GM21825 (cell line): ENCODE measurements around the gene PHOX2B.

ENCODE experiments used
- ATAC-seq: cut with Tn5 transposase; IDR thresholded peaks from one replicate; pipeline ENCODE4 v1.9.1; 2021; ENCODE audit warnings: mild to moderate bottlenecking, moderate library complexity; ENCODE audit not compliant: unreplicated experiment

Gene PHOX2B

DNA sequence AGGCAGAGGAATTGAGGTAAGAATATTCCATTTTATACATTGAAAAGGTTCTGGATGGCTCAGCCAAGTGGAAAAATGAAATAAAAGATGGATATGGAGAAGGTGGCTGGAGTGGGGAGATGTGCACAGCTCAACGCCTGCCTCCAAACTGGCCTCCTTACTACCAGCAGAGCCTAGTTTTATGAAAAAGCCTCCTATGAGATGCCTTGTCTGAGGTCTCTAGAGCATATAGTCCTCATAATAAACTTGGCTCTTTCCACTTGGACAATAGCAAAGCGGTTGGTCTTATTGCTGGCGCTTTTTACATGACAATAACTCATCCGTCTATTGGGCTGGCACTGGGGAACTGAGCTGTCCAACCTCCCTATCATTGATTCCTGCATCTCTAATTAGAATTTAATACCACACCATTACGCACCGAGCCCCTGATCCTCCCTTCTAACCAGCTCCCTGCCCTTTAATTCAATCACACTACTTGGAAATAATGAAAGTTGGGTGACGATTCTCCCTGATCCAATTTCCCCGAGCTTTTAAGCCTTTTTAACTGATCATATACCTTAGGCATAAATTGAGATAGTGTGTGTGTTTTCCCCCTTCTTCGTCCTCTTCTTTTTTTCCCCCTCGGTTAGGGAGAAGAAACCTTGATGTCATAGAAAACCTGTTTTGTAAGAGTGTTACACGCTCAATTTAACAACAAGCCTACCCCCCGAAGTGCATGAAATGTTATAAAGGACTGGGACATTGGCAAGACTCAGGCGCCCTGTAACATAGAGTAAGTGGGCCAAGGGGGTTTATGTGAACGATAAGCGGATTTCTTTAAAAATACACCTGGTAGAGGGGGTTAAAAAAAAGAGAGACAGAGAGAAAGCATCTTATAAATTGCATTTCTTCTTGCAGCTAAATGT is at the start of gene PHOX2B:
TSS of gene PHOX2B (minus strand) at position 155 of the 905 bp plus-strand sequence. CDS start at position 40, 115 bp downstream.
- no peak for ATAC-seq

DNA sequence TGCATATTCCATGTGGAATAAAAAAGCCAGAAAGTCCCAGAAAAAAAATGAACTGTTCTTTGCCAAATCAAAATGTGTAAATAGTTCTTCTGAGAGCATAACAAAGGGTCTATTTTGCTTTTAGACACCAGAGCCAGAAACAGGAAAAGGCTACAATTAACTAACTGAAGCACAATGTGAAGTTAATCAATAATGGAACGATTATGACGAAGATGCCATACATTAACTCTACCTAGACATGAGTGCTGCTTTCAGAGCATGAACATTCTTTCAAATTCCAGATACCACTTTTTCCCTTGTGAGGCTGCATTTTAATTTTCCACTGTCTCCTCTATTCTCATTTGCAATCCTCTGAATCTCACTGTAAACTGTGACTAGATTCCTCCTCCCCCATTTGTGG is 48.7 kb upstream of the PHOX2B start:
- no peak for ATAC-seq

DNA sequence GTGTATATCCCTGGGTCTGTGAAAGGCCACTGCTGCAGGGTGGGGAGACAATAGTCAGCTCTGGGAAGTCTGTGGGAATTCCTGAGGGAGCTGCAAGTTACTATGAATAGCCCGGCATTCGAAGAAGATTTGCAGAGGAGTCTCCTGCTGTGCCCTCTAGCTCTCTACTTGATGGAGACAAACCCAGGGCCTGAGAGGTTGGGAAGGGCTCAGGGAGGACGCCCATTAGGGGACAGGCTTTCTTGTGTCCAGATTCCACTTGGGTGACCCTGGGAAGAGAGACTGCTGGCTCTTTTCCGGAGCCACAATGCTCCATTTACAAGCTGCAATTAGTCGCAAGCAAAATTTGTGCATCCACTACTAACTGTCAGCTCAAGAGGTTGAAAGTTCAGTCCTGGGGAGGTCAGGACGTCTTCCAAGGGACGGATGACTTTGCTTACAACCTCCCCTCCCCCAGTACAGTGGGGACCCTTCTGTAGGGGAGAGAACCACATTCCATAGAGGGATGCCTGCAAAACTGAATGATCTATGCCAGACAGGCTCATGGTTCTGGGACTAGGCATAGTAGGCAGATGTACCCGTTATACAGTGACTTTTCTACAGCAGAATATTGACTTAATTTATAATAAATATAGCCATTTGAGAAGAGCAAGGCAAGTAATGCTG is 48.2 kb upstream of the PHOX2B start:
- ATAC-seq: no peak

DNA sequence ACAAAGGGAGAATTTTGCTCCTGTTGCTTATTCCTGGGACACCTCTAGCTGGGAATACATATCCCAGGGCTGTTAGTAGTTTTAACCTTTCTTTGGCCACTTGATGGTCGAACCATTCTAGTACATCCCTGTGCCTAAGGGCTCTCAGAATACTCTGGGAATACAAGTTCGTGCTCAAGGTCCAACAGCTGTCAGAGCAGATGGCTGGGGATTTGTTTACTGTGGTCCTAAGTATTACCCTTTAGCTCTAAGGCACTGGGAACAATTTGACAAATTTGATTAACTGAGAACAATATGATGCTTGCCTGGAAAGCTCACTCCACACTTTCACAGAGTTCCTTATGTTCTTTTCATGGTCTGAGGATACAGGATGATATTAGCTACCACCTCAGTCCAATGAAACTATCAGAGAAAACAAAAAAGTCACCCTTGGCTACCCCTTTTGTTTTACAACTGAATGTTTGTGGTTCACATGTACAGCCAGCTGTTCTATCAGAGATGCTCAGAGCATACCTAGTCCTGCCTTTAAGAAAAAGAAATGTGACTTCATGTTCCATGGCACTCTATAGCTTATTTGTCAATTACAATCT is 47.4 kb upstream of the PHOX2B start:
- ATAC-seq: no peak

DNA sequence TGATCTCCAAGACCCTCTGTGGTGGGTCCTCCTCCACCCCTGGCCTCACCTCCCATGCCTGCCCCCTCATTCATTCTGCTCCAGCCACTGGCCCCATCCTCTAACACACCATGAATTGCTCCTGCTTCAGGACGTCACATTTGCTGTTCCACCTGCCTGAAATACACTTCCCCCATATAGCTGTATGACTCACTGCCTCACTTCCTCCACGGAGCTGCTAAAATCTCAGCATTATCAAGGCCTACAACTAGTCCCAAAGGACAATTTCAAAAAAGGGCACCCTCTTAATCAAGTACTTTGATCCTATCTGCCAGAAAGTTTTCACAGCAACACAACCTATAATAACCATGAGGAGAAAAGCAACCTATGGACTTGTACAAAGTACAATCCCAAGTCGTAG is 43.6 kb upstream of the PHOX2B start:
- no peak for ATAC-seq

DNA sequence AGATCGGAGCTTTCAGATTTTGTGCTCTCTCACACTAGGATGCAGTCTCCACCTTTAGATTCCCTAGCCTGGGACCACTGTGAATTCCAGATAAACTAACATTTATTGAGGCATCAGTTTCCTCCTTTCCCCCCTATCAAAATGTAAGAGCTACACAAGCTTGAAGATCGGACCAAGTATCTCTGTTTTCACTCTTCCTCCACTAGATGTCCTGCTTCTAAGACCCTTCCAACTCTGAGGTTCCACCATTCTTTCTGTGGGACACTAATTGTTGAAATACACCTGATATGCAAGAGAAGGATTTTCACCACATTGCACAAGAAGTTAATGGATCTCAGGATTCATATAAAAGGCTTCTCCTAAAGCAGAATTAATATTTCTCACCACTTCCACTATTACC is 43.0 kb upstream of the PHOX2B start:
- ATAC-seq: no peak

DNA sequence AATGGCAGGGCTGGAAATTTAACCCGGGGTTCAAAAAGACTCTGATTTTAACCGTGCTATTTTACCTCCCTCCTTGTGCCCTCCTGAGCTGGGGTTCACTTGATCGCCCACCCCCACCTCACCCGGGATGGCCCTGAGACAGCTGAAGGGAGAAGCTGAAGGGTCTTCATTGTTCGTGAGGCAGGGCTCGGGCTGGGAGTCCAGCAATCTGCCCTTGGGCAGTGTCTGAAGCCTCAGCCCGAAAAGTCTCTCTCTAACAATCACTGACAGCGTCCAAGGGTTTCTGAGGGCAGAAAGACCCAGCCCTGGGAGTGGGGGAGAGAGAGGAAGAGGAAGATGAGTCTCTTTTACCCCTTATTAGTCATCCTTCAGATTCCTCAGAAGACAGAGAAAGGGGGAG is 39.4 kb upstream of the PHOX2B start:
- ATAC-seq: no peak

DNA sequence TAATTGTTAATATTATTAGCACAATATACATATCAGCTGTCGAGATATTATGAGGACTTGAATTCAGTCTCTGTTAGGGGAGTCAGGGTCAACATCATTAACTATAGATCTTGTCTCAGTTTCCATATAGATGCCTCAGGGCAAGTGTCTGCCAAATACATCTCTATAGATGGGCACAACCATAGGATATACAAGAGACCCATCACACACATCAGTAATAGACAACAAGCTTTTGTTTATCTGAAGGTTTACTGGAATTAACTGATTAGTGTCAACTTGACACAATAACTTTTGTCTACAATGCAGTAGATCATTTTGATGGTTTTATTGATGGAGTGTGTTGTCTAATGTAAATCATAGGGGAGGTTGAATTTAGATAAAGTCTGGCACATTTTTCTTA is 37.1 kb upstream of the PHOX2B start:
- no peak for ATAC-seq

DNA sequence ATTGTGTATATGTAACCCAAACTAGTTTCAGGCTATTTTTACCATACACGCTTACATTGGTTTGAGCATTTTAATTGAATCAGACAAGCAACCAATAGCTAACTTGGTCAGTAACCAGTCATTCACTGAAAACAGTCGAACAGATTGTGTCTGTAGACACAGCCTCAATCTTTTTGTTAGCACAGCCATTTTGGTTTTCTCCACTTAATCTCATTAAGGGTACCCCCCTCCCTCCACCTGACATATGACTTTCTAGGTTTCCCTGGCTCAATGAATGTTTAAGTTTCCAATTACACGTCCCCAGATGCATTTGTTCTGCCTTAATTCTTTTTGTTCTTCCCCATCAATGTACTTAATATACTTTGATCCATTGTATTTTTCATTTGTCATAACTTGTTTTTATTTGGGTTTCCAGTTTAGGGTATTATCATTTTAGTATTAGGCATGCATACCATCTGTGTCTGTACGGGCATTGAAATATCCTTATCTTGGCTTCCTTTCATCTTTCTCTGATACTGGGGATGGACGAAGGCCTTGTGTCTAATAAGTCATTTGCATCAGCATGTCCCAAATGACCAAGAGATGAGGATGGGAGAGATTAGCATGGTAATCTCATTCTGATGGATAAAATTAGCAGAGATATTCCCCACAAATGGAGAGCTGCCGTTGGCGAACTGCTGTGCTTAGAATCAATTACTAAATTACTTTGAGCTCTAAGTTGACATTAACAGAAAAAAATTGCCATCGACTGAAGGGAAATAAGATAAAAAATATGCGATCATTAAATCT is 35.9 kb upstream of the PHOX2B start:
- no peak for ATAC-seq

DNA sequence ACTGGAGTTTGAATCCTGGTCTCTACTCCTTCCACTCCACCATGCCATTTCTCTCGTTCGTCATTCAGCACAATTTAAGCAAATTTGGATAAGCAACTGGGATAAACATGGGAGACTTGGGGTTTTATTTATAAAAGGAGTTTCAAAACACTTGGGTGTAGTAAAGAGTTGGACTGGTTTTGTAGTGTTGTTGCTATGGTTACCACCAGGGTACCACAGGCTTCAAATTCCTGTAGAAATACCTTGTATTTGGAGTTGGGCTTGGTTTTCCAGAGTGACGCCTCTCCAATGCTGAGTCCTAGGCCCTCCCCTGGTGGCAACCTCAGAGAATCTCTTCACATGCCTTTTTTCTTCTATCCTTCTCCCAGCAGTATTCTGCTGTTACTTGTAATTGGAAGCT is 27.9 kb upstream of the PHOX2B start:
- no peak for ATAC-seq

DNA sequence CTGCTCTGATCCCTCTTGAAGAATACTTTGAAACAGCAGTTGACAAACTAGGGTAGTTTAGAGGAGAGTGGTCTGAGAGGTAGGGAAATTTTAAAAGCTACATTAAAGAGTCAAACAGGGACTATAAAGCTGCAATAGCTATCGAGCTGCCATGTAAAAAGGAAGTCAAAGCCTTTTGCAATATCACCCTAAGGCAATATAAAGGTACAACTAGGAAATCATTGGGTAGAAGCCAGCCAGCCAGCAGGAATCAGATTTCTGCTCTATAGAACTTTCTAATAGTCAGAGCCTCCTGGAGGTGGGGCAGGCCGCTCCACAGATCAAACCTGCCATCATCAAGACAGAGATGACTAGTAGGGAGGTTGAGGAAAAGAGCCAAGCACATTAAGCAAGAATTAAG is 15.2 kb upstream of the PHOX2B start:
- no peak for ATAC-seq

DNA sequence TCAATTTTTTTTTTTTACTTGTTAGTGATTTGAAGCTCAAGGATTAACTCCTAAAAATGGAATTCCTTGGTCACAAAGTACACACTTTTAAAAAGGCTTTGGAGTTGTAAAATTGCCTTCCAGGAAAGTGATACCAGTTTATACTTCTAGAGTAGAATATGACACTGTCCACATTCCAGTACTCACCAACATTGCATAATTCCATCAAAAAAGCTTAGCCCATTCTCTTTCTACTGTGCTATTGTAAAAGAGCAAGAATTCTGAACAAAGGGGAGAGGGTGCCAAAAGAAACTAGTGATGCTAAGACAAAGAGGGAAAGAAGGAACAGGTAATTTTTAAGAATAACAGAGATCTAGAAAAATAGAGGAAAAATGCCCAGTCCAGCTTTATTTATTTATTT is 10.4 kb upstream of the PHOX2B start:
- no peak for ATAC-seq

DNA sequence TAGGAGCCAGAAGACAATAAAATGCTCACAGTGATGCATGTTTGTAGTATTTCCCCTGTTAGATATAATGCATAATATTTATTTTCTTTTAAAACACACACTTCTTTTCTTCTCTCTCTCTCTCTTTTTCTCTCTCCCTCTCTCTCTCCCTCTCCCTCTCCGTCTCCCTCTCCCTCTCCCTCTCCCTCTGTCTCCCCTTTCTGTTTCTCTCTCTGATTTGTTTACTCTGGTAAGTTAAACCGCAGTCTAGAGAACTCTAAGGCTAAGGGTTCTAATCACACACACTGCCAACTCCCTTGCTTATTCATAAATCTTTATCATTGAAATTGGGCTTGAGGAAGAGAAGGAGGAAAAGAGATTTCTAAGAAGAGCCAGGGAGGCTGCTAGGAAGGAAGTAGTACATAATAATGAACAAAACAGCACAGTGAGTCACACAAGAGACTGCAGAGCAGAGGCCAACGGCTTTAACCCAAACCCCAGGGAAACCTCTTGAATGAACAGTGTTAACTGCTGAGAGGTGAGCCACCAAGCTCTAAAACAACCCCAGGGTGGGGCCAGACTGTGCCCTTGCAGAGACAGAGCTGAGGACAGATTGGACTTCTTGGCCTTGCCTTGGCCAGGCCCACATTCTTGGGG is 9.1 kb upstream of the PHOX2B start:
- no peak for ATAC-seq

DNA sequence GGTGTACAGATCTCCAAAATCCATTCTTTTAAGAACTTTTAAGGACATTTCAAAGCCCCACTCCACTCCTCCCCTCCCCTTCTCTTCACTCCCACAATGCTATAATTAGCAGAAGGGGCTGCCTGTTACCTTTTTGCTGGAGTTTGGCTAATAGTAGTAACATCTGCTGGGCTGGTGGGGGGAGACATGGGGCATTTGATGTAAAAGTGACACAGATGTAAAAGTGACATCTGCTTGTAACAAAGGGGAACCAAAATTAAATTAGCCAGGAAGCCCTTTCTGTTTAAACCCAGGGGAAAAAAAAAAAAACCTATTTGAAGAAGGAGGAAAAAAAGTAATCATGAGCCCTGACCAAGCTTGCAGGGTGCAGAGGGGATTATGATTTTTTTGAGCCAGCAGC is 5.4 kb upstream of the PHOX2B start:
- no peak for ATAC-seq

DNA sequence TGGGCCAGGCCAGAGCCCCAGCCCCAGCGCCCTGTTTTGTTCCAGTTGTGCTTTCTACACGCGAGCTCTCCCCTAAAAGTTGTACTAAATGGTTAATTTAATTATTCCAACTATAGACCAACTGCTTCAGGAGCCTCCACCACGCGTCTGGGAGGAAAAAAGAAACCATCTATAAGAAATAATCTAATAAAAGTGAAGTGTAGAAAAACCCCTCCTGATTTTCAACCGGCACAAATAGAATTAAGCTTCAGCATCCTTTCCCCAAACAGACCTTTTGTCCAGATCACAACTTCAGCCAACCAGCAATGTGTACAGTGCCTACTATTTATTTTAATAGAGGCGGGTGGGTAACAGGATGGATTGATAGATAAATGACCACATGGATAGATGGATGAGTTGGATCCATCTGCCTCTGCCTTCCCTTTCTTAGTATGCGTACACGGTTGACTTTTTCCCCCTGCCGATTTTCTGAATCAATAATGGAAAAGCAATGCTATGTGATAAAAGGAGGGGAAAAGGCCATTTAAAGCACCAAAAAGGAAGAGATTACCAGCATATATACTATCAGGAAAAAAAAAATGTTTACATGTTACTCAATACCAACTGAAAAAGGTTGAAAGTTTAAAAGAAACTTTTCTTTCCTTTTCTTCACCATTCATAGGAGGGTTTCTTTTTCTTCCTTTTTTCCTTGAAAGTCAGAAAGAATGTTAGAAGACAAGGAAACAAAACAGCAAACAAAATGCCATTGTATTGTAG is 3.7 kb upstream of the PHOX2B start:
- no peak for ATAC-seq

DNA sequence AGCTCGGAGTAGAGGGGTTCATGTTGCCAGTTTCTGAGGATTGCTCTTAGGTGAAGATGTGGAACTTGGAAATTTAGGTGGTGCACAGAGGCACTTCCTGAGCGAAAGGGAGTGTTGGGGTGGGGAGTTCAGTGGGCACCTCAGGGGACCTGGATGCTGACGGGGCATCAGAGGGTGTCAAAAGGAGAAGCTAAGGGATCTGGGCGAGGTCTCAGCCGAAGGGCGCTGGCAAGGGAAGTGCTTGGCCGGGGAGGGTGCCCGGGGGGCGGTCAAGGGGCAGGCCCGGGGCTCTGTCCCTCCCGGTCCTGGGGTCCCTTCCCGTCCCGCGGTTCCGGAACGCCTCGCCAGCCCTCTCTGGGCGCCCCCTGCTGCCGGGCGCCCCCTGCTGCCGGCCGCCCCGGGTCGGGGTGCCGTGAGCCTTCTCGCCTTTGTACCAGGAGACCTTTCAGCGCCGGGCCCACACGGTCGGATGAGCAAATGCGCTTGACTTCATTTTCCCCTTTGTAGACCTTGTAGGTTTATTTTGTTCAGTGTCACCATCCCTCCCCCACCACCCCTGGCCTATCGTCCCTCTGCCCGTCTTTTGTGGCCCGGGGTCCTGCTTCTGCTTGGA is 3.0 kb upstream of the PHOX2B start:
- no peak for ATAC-seq

DNA sequence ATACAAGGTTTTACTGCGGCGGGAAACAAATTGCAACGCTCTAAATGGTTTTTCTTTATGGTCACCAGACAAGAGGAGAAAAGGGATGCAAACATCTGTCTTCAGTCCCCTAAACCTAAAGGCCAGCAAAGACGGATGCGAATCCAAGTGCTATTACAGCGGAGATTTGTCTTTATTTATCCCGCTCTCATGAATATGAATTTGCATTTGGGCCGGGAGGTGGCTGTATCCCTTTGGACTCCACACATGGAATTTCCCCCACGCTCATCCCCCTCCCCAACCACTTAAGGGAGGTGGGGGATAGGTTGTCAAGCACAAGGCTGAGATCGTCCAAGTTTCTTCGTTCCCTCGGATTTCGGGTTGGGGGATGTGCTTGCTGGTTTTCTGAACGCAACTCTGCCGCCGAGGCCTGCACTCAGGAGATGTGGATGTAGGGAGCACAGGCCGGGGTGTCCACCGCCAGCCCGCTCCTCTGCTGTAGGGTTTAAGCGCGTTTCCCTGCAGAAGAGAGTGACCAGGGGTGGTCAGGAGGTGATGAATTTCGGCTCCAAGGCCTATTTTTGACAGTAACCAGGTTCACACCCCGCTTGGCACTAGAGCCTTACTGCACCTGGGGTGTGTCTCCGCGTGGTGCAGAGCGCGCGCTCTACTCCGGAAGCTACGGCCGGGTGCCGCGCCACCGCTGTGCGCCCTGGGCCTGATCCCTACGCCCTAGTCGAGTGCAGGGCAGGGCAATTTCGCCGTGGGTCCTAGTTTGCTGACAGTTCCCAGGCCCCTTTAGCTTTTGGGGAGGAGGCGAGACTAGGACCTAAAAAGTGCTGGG is 2.3 kb upstream of the PHOX2B start:
- no peak for ATAC-seq

DNA sequence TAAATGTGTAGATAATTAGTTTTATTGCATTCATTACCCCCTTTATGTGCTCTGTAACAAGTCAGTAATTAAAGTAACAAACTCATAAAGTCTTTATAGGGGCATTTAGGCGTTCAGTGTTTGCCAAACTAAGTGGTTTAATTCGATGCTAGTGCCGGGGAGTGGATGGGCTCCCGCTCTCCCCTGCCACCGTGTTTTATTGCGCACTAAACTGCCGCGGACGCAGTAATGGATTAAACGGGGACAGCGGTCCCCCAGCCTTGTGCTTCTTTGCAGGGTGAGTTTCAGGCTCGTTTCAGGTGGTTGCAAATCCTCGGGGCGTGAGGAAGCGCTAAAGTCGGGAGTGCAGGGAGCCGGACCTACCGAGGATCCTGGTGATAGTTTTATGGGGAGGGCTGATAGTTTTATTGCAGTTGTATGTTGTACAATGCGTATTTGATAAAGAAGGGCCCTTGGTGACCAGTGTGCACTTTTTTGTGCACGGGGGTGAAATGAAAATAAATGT is 1.6 kb upstream of the PHOX2B start:
- ATAC-seq: no peak

DNA sequence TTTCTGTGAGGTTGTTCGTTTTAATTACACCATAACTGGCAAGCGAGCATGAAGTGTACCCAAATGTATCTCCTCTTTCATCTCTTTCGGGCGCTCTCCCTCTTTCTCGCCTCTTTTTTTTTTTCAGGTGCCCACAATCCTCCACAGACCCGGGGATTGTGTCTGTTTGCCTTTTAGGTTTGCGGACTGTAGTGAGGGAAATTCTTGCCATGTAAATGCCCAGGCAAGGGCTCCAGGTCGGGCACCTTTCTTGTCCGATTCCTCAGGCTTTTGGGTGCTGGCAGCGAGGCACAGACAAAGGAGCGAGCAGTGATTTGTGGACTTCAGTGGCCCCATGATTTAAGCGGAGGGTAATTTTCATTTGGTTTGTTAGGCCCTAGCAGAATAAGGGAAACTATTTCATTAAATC is 1.1 kb upstream of the PHOX2B start:
- ATAC-seq: no peak
